GM12878 (cell line): ENCODE measurements around the gene COPE. TPM values are rescaled to one million over a fixed set of nuclear protein-coding genes. Genes with fewer than 3 reads are reported as not detected.
A peak's percentile ranks its signal among the peaks of the same experiment; 100 is the strongest.

ENCODE experiments used
- ATAC-seq: fragments of 200-7000 bp; cut with Tn5 transposase; 3 replicates; pipeline ENCODE4 v1.9.1; 2020; ENCODE audit warnings: mild to moderate bottlenecking, moderate library complexity
- BruUV-seq: library from RNA; stranded (reverse); fragments of 400-500 nt; replicated peaks from 2 replicates; lab custom pipeline; 2021; lab: Mats Ljungman, UMichigan
- CTCF ChIA-PET: fragments of 300-600 bp; sonication (Branson Sonifier 250); formaldehyde crosslinking; extraction: SDS; loops from one replicate; lab custom pipeline; 2021; ENCODE audit warnings: inconsistent platforms; lab: Yijun Ruan, JAX
- POLR2A ChIA-PET: fragments of 350-600 bp; formaldehyde crosslinking; extraction: SDS; loops from one replicate; lab custom pipeline; 2021; ENCODE audit warnings: inconsistent platforms; lab: Charles Lee
- RAD21 ChIA-PET: fragments of 300-600 bp; sonication (Branson Sonifier 250); formaldehyde crosslinking; loops from one replicate; lab custom pipeline; 2023; ENCODE audit warnings: antibody characterized with exemption; ENCODE audit not compliant: unreplicated experiment; lab: Charles Lee
- SMC1A ChIA-PET: fragments of 300-600 bp; sonication (Branson Sonifier 250); formaldehyde crosslinking; loops from one replicate; lab custom pipeline; 2023; ENCODE audit not compliant: unreplicated experiment, uncharacterized antibody; lab: Charles Lee
- DNase-seq: peaks from one replicate; pipeline ENCODE4 v3.0.0-alpha.2; 2011; ENCODE audit warnings: low read depth, low spot score
- FAIRE-seq: peaks from 3 replicates; lab custom pipeline; 2011; peaks lifted over from hg19 to GRCh38; lab: Jason Lieb, UNC
- H2AFZ ChIP-seq: 2 replicates; pipeline ENCODE4 v1.6.0; 2011; ENCODE audit warnings: low read depth, low read length, control low read depth; ENCODE audit not compliant: control insufficient read depth
- H3K27ac ChIP-seq: 2 replicates; pipeline ENCODE4 v1.5.1; 2011; ENCODE audit warnings: control low read depth; ENCODE audit not compliant: control insufficient read depth, insufficient read depth
- H3K27me3 ChIP-seq, 2 experiments: replicated peaks in 1 of 2; 2 replicates each; pipeline versions ENCODE4 v1.6.0 to v1.6.1; 2011; ENCODE audit warnings: low read length in 1 of 2; ENCODE audit not compliant: control insufficient read depth in 2 of 2, insufficient read depth in 2 of 2
- H3K36me3 ChIP-seq, 2 experiments: 2 replicates each; pipeline ENCODE4 v1.5.1; 2011; ENCODE audit warnings: low read length in 1 of 2; ENCODE audit not compliant: control insufficient read depth in 2 of 2, insufficient read depth in 2 of 2
- H3K4me1 ChIP-seq: 2 replicates; pipeline ENCODE4 v1.6.1; 2011; ENCODE audit warnings: mild to moderate bottlenecking, low read length, moderate library complexity, mixed read lengths; ENCODE audit not compliant: control insufficient read depth, insufficient read depth
- H3K4me2 ChIP-seq: 2 replicates; pipeline ENCODE4 v1.6.0; 2011; ENCODE audit warnings: control low read depth; ENCODE audit not compliant: control insufficient read depth, insufficient read depth
- H3K4me3 ChIP-seq: fragments of 200-600 bp; sonication (generic); 2 replicates; pipeline ENCODE4 v1.5.1; 2016
- H3K79me2 ChIP-seq: 2 replicates; pipeline ENCODE4 v1.6.0; 2011; ENCODE audit warnings: low read length; ENCODE audit not compliant: control insufficient read depth, insufficient read depth
- H3K9ac ChIP-seq: 2 replicates; pipeline ENCODE4 v1.8.0; 2011; ENCODE audit warnings: low read length, control low read depth, mixed read lengths; ENCODE audit not compliant: control insufficient read depth, insufficient read depth
- H3K9me3 ChIP-seq: replicated peaks from 3 replicates; pipeline ENCODE4 v1.5.1; 2011; ENCODE audit warnings: mild to moderate bottlenecking, low read length; ENCODE audit not compliant: control insufficient read depth, insufficient read depth
- H4K20me1 ChIP-seq: 2 replicates; pipeline ENCODE4 v1.6.0; 2011; ENCODE audit not compliant: control insufficient read depth, insufficient read depth
- EGR1 ChIP-seq, 2 experiments: IDR thresholded peaks; 1 replicate in 1 of 2; 2 replicates in 1 of 2; pipeline ENCODE4 v1.6.1; 2011 to 2012; ENCODE audit warnings: low read depth in 2 of 2, low read length in 2 of 2, borderline replicate concordance in 1 of 2, mild to moderate bottlenecking in 1 of 2, moderate library complexity in 1 of 2
- POLR2A ChIP-seq: IDR thresholded peaks from 2 replicates; pipeline ENCODE4 v1.6.1; 2011; ENCODE audit warnings: low read depth, mild to moderate bottlenecking, low read length
- POLR2AphosphoS2 ChIP-seq: IDR thresholded peaks from 2 replicates; pipeline ENCODE4 v1.6.1; 2011; ENCODE audit warnings: low read depth, mild to moderate bottlenecking, low read length, improper control_type of control experiment, moderate library complexity
- RAD51 ChIP-seq: fragments of 450-650 bp; IDR thresholded peaks from 2 replicates; pipeline ENCODE4 v1.6.1; 2016; ENCODE audit warnings: moderate library complexity, mild to moderate bottlenecking, inconsistent platforms
- TCF3 ChIP-seq: IDR thresholded peaks from 2 replicates; pipeline ENCODE4 v1.6.1; 2012; ENCODE audit warnings: low read depth, mild to moderate bottlenecking, low read length, borderline replicate concordance; ENCODE audit not compliant: insufficient read depth
- ZNF622 ChIP-seq: fragments of 450-650 bp; IDR thresholded peaks from 2 replicates; pipeline ENCODE4 v1.6.1; 2017; ENCODE audit warnings: mild to moderate bottlenecking, inconsistent platforms
- WGBS: methylation state at CpG from one replicate; pipeline ENCODE4 v1.1.6; 2016; ENCODE audit warnings: low lambda C conversion rate; ENCODE audit not compliant: insufficient replicate concordance, insufficient coverage; ENCODE audit errors: missing lambda C conversion rate; 5-methylcytosine and 5-hydroxymethylcytosine counted together
- in situ Hi-C: fragments of 300-500 bp; cut with MboI; formaldehyde crosslinking; loops from 9 replicates; pipeline ENCODE4 v1.14.3; 2018; ENCODE audit warnings: mixed read lengths
- intact Hi-C: fragments of 100-400 bp; cut with micrococcal nuclease; formaldehyde crosslinking; loops from one replicate; pipeline ENCODE4 v1.14.2; 2022; ENCODE audit not compliant: unreplicated experiment
- polyA plus RNA-seq, 11 experiments: library from polyadenylated mRNA; depleted of rRNA in 4 of 11; unstranded in 6 of 11; stranded (reverse) in 5 of 11; fragments of >200 nt; fragmentation: Nextera tagmentation in 4 of 11; fragmentation: Illumina TruSeq in 1 of 11; extraction: Ambion mirVana in 4 of 11; extraction: Trizol in 1 of 11; gene quantifications; 1 replicate in 1 of 11; 2 replicates in 10 of 11; pipeline versions ENCODE4 v1.2.1 to v1.2.3, GENCODE V29; 2011 to 2016; ENCODE audit warnings: inconsistent platforms in 2 of 11, missing spikeins in 2 of 11, low read depth in 1 of 11
- total RNA-seq, 4 experiments: library from RNA; depleted of rRNA in 3 of 4; stranded (reverse); fragments of >200 nt in 3 of 4; fragmentation: Illumina TruSeq in 1 of 4; extraction: Trizol in 1 of 4; gene quantifications; 2 replicates each; pipeline versions ENCODE4 v1.2.1 to v1.2.3, GENCODE V29; 2013 to 2021
- TF ChIP-seq, protein P1 (sequence below): fragments of 450-650 bp; IDR thresholded peaks from 2 replicates; pipeline ENCODE4 v1.6.1; 2014; ENCODE audit warnings: mild to moderate bottlenecking
- TF ChIP-seq, protein P2 (sequence below): IDR thresholded peaks from 2 replicates; pipeline ENCODE4 v1.6.1; 2011; ENCODE audit warnings: borderline replicate concordance, low read depth, mild to moderate bottlenecking, moderate library complexity, low read length; ENCODE audit not compliant: insufficient read depth, poor library complexity, severe bottlenecking
- TF ChIP-seq, protein P3 (sequence below): fragments of 450-650 bp; formaldehyde crosslinking; IDR thresholded peaks from 2 replicates; pipeline ENCODE4 v1.4.0; 2020; ENCODE audit warnings: mild to moderate bottlenecking, moderate library complexity

The COPE gene
- total and polyA plus RNA-seq, 10 of the 15 experiments (the other 5 are each of a cell fraction or from before 2014, with no cell fraction given): 3.5 to 464 (median 222) TPM

DNA sequence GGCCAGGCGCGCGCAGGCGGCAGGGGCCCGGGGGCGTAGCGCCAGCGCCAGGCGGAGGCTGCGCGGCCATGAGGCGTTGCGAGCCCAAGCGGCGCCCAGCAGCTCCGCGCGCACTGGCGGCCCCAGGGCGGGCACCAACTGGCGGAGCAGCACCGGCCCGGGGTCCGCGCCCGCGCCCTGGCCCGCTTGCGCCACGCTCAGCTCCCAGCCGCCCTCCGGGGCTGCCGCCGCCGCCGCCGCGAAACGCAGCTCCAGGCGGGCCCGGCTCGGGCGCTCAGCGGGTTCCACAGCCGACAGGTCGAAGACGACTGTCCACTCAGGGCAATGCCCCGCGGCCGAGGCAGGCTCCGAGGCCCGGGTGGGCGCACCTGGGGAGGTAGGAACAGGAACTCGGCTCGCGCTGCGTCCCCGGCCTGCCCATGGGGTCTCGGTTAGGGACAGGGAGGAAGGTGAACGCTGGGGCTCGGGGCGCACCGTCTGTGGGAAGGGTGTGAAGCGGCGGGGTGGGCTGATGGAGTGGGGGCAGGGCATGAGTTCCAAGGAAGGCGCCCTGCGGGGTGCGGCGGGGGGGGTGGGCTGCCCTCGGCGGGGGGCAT is 50.1 kb downstream of the COPE start:
- peaks cover 9 to 20% of the 10 kb centered on the region in 2 experiments; a peak in 3 of 4 replicates for H3K36me3 ChIP-seq
- H3K9me3 ChIP-seq: no peaks in the 10 kb centered on the region
- no peaks in the 10 kb centered on the region for H3K79me2 ChIP-seq
- ATAC-seq: no peak
- SMC1A ChIA-PET: no interaction called here
- no peak overlapping the region for H2AFZ ChIP-seq
- FAIRE-seq: no peak
- peaks cover 2% of the 10 kb centered on the region; the same call in 1 of the 2 replicates for H4K20me1 ChIP-seq
- no peak overlapping the region for H3K27ac ChIP-seq
- H3K4me2 ChIP-seq: no peak overlapping the region
- 97% methylated on average over 45 of the region's 71 CpGs for WGBS
- BruUV-seq: no TSS peak
- no peak for DNase-seq
- H3K4me1 ChIP-seq: no peaks in the 10 kb centered on the region
- in situ Hi-C loops: loop anchor here (25.0 kb wide), 1 partner anchor 407 kb away; no protein-coding TSS in a partner anchor
- no peak overlapping the region for H3K4me3 ChIP-seq
- CTCF ChIA-PET: no interaction called here
- no peak overlapping the region for H3K9ac ChIP-seq
- H3K27me3 ChIP-seq: no peaks in the 10 kb centered on the region
- intact Hi-C loops: no loop called here
- peak; percentile 59 for TF ChIP-seq POLR2A
- TF ChIP-seq, protein P1, sequence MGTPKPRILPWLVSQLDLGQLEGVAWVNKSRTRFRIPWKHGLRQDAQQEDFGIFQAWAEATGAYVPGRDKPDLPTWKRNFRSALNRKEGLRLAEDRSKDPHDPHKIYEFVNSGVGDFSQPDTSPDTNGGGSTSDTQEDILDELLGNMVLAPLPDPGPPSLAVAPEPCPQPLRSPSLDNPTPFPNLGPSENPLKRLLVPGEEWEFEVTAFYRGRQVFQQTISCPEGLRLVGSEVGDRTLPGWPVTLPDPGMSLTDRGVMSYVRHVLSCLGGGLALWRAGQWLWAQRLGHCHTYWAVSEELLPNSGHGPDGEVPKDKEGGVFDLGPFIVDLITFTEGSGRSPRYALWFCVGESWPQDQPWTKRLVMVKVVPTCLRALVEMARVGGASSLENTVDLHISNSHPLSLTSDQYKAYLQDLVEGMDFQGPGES: no peak
- RAD21 ChIA-PET: no interaction called here
- POLR2A ChIA-PET: no interaction called here

DNA sequence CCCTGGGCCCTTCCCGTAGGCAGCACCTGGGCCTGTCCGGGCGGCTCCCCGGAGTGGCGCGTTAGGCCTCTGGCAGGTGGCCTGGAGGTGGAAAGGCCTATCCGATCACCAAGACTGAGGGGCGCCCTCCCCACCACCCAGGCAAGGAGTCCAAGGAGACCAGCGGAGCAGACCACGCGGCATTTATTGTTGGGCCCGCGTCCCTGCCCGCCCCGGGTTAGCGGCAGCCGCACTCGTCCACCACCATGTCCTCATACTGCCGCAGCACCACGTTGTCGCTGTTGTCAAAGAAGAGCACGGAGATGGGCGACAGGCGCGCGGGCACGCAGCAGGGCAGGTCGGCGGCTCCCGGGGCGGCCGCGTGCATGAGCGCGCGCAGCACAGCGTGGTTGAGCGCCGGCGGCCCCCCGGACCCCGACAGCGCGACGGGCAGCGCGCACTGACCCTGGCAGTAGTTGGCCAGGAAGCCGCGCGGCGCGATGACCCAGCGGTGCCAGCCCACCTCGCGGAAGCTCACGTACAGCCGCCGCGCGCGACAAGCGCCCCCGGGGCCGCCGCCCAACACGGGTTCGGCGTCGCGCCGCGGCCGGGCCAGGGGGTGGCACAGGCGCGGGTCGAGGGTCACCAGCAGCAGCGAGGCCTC is 50.7 kb downstream of the COPE start:
- CTCF ChIA-PET: no interaction called here
- Histone ChIP-seq H3K4me1 (no peaks in the 10 kb centered on the region), H3K36me3 (peaks cover 9 to 26% of the 10 kb centered on the region in 2 experiments; a peak in 3 of 4 replicates), H2AFZ (no peak overlapping the region), H3K9me3 (no peaks in the 10 kb centered on the region), H3K4me2 (no peak overlapping the region), H3K27me3 (no peaks in the 10 kb centered on the region), H3K9ac (no peak overlapping the region), H3K79me2 (no peaks in the 10 kb centered on the region), H4K20me1 (peaks cover 2% of the 10 kb centered on the region; the same call in 1 of the 2 replicates), H3K4me3 (no peak overlapping the region), H3K27ac (no peak overlapping the region)
- POLR2A ChIA-PET: no interaction called here
- BruUV-seq: no TSS peak
- intact Hi-C loops: no loop called here
- in situ Hi-C loops: loop anchor here (25.0 kb wide), 1 partner anchor 406 kb away; no protein-coding TSS in a partner anchor
- RAD21 ChIA-PET: no interaction called here
- 99% methylated on average over 49 of the region's 77 CpGs for WGBS
- DNase-seq (no peak), ATAC-seq (no peak), FAIRE-seq (no peak)
- SMC1A ChIA-PET: no interaction called here
- TF ChIP-seq POLR2AphosphoS2: peak; percentile 44; the same call in 1 of the 2 replicates
- TF ChIP-seq EGR1 (IDR thresholded peaks at IDR 0.05; ENCODE audit: borderline replicate concordance in 1 of 2, low read depth in 2 of 2, low read length in 2 of 2): no peak
- TF ChIP-seq, protein P2, sequence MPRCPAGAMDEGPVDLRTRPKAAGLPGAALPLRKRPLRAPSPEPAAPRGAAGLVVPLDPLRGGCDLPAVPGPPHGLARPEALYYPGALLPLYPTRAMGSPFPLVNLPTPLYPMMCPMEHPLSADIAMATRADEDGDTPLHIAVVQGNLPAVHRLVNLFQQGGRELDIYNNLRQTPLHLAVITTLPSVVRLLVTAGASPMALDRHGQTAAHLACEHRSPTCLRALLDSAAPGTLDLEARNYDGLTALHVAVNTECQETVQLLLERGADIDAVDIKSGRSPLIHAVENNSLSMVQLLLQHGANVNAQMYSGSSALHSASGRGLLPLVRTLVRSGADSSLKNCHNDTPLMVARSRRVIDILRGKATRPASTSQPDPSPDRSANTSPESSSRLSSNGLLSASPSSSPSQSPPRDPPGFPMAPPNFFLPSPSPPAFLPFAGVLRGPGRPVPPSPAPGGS: no peak
- peak; percentile 51 for TF ChIP-seq POLR2A
- TF ChIP-seq TCF3: no peak
- no peak for TF ChIP-seq RAD51
- TF ChIP-seq ZNF622: no peak
- TF ChIP-seq, protein P3, sequence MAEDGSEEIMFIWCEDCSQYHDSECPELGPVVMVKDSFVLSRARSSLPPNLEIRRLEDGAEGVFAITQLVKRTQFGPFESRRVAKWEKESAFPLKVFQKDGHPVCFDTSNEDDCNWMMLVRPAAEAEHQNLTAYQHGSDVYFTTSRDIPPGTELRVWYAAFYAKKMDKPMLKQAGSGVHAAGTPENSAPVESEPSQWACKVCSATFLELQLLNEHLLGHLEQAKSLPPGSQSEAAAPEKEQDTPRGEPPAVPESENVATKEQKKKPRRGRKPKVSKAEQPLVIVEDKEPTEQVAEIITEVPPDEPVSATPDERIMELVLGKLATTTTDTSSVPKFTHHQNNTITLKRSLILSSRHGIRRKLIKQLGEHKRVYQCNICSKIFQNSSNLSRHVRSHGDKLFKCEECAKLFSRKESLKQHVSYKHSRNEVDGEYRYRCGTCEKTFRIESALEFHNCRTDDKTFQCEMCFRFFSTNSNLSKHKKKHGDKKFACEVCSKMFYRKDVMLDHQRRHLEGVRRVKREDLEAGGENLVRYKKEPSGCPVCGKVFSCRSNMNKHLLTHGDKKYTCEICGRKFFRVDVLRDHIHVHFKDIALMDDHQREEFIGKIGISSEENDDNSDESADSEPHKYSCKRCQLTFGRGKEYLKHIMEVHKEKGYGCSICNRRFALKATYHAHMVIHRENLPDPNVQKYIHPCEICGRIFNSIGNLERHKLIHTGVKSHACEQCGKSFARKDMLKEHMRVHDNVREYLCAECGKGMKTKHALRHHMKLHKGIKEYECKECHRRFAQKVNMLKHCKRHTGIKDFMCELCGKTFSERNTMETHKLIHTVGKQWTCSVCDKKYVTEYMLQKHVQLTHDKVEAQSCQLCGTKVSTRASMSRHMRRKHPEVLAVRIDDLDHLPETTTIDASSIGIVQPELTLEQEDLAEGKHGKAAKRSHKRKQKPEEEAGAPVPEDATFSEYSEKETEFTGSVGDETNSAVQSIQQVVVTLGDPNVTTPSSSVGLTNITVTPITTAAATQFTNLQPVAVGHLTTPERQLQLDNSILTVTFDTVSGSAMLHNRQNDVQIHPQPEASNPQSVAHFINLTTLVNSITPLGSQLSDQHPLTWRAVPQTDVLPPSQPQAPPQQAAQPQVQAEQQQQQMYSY (CRISPR knock-in tag): no peak
